ENCODE measurements around the gene PTK7.

The PTK7 gene

GRCh38 chr6:43189776-43190304, 113.7 kb downstream of the PTK7 start:
- Histone ChIP-seq H3K36me3 (ENCODE audit: low read length) (peaks cover 8% of the 10 kb centered on the region; the same call in 1 of the 2 replicates), H3K27me3 (ENCODE audit: low read length) (no peaks in the 10 kb centered on the region), H3K9me3 (ENCODE audit: insufficient read depth, low read length) (no peaks in the 10 kb centered on the region), H3K4me3 (ENCODE audit: insufficient read depth, low read length, poor library complexity, severe bottlenecking) (no peak overlapping the region), H3K9me2 (replicated peaks; ENCODE audit: insufficient read depth, low read length) (no peaks in the 10 kb centered on the region), H3K9ac (ENCODE audit: low read length) (no peak overlapping the region), H3F3A (ENCODE audit: insufficient read depth) (peaks cover 12% of the 10 kb centered on the region; the same call in 1 of the 2 replicates), H2AFZ (ENCODE audit: low read depth, low read length, severe bottlenecking) (no peak overlapping the region), H3K79me2 (ENCODE audit: insufficient read depth, low read length) (no peaks in the 10 kb centered on the region), H3K27ac (ENCODE audit: low read depth, low read length) (no peak overlapping the region), H3K4me2 (ENCODE audit: low read depth, low read length, poor library complexity, severe bottlenecking) (no peak overlapping the region), H4K20me1 (ENCODE audit: low read depth, low read length) (no peaks in the 10 kb centered on the region)
- no peak for TF ChIP-seq EZH2phosphoT487 (conservative IDR thresholded peaks at IDR 0.05; ENCODE audit: low read length)
- TF ChIP-seq, protein P1, sequence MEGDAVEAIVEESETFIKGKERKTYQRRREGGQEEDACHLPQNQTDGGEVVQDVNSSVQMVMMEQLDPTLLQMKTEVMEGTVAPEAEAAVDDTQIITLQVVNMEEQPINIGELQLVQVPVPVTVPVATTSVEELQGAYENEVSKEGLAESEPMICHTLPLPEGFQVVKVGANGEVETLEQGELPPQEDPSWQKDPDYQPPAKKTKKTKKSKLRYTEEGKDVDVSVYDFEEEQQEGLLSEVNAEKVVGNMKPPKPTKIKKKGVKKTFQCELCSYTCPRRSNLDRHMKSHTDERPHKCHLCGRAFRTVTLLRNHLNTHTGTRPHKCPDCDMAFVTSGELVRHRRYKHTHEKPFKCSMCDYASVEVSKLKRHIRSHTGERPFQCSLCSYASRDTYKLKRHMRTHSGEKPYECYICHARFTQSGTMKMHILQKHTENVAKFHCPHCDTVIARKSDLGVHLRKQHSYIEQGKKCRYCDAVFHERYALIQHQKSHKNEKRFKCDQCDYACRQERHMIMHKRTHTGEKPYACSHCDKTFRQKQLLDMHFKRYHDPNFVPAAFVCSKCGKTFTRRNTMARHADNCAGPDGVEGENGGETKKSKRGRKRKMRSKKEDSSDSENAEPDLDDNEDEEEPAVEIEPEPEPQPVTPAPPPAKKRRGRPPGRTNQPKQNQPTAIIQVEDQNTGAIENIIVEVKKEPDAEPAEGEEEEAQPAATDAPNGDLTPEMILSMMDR (IDR thresholded peaks at IDR 0.05; ENCODE audit: insufficient read depth, low read length, poor library complexity, severe bottlenecking), result no peak

- Histone ChIP-seq H3K4me2 (ENCODE audit: low read depth, low read length, poor library complexity, severe bottlenecking) (no peak overlapping the region), H3K4me3 (ENCODE audit: insufficient read depth, low read length, poor library complexity, severe bottlenecking) (no peak overlapping the region), H3F3A (ENCODE audit: insufficient read depth) (peaks cover 12% of the 10 kb centered on the region; the same call in 1 of the 2 replicates), H4K20me1 (ENCODE audit: low read depth, low read length) (no peaks in the 10 kb centered on the region), H3K9me2 (replicated peaks; ENCODE audit: insufficient read depth, low read length) (no peaks in the 10 kb centered on the region), H2AFZ (ENCODE audit: low read depth, low read length, severe bottlenecking) (no peak overlapping the region), H3K79me2 (ENCODE audit: insufficient read depth, low read length) (no peaks in the 10 kb centered on the region), H3K36me3 (ENCODE audit: low read length) (peaks cover 4% of the 10 kb centered on the region; the same call in 1 of the 2 replicates), H3K9me3 (ENCODE audit: insufficient read depth, low read length) (no peaks in the 10 kb centered on the region), H3K9ac (ENCODE audit: low read length) (no peak overlapping the region), H3K27ac (ENCODE audit: low read depth, low read length) (no peak overlapping the region), H3K27me3 (ENCODE audit: low read length) (no peaks in the 10 kb centered on the region)
- no peak for TF ChIP-seq EZH2phosphoT487 (conservative IDR thresholded peaks at IDR 0.05; ENCODE audit: low read length)
- TF ChIP-seq, protein P1 (IDR thresholded peaks at IDR 0.05; ENCODE audit: insufficient read depth, low read length, poor library complexity, severe bottlenecking), result no peak
Observed at GRCh38 chr6:43192911-43193310, 116.8 kb downstream of the PTK7 start.

- no peak overlapping the region for H3K9ac ChIP-seq (ENCODE audit: low read length)
- H3K27me3 ChIP-seq (ENCODE audit: low read length), result no peaks in the 10 kb centered on the region
- peaks cover 4% of the 10 kb centered on the region; the same call in 1 of the 2 replicates for H3K36me3 ChIP-seq (ENCODE audit: low read length)
- no peaks in the 10 kb centered on the region for H3K79me2 ChIP-seq (ENCODE audit: insufficient read depth, low read length)
- H3F3A ChIP-seq (ENCODE audit: insufficient read depth), result peaks cover 8% of the 10 kb centered on the region; the same call in 1 of the 2 replicates
- no peak overlapping the region for H3K27ac ChIP-seq (ENCODE audit: low read depth, low read length)
- no peak overlapping the region for H3K4me2 ChIP-seq (ENCODE audit: low read depth, low read length, poor library complexity, severe bottlenecking)
- TF ChIP-seq, protein P1 (IDR thresholded peaks at IDR 0.05; ENCODE audit: insufficient read depth, low read length, poor library complexity, severe bottlenecking), result no peak
- TF ChIP-seq EZH2phosphoT487 (conservative IDR thresholded peaks at IDR 0.05; ENCODE audit: low read length), result no peak
- no peak overlapping the region for H3K4me3 ChIP-seq (ENCODE audit: insufficient read depth, low read length, poor library complexity, severe bottlenecking)
- no peaks in the 10 kb centered on the region for H3K9me2 ChIP-seq (replicated peaks; ENCODE audit: insufficient read depth, low read length)
- H4K20me1 ChIP-seq (ENCODE audit: low read depth, low read length), result no peaks in the 10 kb centered on the region
- H2AFZ ChIP-seq (ENCODE audit: low read depth, low read length, severe bottlenecking), result no peak overlapping the region
- H3K9me3 ChIP-seq (ENCODE audit: insufficient read depth, low read length), result no peaks in the 10 kb centered on the region
Observed at GRCh38 chr6:43193929-43194328, 117.8 kb downstream of the PTK7 start.

Measured in SU-DHL-6 (cell line).